NK-92 (cell line): ENCODE data around the gene CCM2.
"Not testable (repeated sequence)": the region's sequence is repeated elsewhere in the genome, so short reads cannot be mapped to it uniquely, and the experiment has no call there.

Experiments
- DNase-seq: peaks from one replicate; lab custom pipeline; 2025; ENCODE audit not compliant: unreplicated experiment; lab: John Stamatoyannopoulos, UW

Gene CCM2

DNA sequence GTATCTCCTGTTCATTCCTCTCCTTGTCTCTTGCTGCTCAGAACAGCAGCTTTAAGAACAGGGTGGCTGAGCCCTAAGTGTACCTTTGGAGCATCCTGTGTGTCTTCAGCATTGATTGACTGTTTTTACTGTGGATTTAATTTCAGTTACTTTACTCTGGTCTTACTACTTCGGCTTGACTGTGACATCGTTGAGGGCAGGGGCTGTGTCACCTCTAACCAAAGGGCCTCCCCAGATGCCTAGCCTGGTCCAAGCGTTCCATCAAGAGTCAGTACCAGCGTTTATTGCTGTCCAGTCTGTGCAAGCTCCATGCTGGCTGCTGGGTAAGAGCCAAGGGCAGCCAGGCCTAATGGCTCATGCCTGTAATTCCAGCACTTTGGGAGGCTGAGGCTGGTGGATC is 32.4 kb downstream of the CCM2 start:
- no peak for DNase-seq

DNA sequence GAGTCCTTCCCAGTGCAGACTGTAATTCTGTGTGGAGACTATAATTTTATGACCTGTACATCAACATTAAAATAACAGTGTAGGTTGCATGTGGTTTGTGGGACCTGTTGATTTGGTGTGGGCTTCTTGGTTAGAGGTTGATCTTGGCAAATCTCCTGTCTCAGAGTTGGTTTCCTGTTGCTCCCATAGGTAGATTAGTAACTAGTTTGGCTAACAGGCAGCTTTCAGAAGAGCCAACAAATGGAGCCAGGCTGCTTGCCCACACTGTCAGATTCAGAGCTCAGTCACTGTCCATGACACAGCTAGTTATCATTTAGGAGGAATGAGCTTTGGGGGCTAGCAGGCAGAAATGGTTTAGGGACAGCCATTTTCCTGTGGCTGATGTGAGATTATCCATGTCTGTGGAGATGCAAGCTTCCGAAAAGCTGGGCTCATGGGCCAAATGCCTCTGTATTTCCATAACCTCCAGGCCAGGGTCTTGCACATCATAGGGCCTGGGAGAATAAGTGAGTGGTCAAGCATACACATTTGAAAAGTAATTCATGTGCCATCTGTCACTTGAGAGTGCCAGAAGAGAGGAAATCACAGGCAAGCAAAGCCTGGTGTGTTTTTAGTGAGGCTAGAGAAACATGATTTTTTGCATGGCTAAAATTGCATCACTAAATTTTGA is 33.4 kb downstream of the CCM2 start:
- no peak for DNase-seq

DNA sequence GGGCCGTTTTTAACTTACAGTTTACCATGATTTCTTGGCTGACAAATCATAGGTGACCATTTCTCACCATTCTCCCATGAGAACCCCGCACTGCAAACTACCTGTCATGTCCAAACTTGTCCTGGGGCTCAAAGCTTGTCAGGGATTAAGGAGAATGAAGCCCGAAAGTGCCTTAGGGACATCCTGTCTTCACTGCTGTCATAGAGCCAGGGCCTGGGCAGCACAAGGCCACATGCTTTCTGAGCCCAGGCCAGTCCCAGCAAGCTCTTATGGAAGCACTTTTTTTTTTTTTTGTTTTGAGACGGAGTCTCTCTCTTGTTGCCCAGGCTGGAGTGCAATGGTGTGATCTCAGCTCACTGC is 33.9 kb downstream of the CCM2 start:
- DNase-seq, result no peak

DNA sequence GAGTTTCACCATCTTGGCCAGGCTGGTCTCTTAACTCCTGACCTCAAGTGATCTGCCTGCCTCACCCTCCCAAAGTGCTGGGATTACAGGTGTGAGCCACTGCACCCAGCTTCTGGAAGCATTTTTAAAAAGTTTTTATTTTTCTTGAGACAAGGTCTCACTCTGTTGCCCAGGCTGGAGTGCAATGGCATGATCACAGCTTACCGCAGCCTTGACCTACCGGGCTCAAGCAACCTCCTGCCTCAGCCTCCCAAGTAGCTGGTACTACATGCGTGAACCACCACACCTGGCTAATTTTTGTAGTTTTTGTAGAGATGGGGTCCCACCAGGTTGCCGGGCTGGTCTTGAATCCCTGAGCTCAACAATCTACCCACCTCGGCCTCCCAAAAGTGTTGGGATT is 34.7 kb downstream of the CCM2 start:
- not testable (repeated sequence) for DNase-seq

DNA sequence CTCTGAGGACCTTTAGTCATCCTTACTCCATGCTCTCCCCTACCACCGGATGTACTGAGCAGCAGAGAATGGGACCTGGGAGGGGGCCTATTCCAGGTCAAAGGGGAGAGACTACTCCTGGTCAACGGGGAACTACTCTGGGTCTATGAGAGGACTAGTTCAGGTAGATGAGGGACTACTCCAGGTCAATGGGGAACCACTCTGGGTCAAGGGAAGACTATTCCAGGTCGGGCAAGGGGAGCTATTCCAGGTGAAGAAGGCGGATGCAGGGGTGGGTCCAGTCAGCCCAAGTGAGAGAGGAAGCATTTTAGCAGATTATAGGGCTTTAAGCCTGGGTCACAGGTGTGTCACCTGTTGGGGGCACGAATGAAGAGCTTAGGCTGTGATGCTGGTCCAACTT is 35.4 kb downstream of the CCM2 start:
- no peak for DNase-seq

DNA sequence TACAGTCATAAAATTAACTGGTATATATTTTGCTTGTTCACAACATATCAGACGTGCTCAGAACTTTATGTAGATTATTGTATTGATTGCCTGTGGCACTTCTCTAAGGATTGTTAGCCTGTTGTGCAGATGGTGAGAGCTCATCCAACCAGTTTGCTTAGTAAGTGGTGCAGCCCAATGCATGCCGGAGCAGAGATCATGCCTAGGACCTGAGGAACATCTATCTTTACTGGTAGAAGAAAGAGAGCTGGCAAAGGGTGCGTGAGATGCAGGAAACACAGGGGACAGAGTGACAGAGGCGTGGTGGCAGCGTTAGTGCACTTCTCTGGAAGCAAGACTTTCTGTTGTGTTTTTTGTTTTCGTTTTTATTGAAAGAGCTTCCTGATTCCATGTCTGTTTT is 35.9 kb downstream of the CCM2 start:
- DNase-seq, result no peak

DNA sequence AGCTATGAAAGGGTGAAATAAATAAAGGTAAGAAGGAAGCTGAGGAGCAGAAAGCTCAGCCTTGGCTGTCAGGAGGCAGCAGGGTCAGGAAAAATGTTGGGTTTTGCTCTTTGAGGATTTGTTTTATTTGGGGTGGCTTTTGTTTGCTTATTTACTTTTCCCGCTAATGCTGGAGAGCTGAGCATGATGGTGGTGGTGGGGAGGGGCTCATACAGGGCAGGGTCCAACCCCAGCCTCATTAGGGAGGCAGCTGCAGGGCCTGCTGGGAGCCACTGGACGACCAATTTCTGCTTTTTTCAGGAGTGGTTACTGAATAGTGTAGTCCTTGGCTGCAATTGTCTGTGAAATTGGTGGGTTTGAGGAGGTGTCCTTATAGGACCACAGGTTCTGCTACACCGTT is 36.3 kb downstream of the CCM2 start:
- DNase-seq, result no peak

DNA sequence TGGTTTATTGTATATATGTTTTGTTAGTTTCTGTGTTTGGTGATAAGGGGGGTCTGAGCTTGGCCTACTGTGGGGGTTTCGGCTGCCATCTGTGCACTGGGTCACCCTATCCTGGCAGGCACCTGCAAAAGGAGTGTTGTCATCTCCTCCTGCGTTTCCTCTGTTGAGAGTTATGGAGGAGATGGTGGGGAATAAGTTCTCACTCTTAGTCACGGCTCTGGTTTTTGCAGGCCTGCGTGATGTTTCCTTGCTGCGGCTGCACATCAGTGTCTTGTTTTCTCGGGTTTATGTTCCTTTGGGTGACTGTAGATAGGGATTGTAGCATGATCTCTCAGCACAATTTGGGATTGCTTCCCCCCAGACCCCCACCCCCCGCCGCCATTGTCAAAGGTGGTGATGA is 36.8 kb downstream of the CCM2 start:
- DNase-seq, result no peak

DNA sequence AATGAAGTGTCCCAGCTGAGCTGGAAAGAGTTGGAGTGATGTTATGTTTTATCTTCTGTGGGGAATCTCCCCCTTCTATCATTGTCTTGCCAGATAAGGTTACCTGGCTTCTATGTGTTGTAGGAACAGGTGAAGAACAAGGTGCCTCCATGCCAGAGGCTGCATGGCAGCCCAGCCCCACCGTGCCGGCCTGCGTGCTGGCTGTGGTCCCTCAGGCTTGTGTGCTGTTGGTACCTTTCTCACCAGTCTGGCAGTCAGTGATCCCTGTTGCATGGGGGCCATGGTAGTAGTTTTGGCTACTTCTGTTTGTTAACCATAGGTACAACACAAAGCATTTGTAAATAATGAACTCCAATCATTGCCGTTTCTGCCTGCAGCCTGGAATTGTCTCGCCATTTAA is 37.9 kb downstream of the CCM2 start:
- no peak for DNase-seq

DNA sequence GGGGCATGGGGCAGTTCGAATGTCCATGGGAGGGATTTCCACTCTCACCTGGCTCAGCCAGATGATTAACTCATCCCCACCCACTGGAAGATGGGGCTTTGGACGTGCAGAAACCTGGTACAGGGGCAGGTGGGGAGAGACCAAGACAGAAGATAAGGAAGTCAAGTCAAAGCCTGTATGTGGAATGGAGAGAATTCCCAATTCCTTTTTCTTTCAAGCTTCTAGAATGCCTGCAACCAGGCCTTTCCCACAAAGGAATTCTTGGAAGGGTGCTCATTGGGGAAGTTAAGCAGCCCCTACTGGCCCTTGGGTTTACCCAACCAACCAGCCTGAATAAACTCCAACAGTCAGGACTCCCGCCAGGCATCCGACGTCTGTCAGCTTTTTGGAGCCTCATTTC is 39.1 kb downstream of the CCM2 start:
- no peak for DNase-seq

DNA sequence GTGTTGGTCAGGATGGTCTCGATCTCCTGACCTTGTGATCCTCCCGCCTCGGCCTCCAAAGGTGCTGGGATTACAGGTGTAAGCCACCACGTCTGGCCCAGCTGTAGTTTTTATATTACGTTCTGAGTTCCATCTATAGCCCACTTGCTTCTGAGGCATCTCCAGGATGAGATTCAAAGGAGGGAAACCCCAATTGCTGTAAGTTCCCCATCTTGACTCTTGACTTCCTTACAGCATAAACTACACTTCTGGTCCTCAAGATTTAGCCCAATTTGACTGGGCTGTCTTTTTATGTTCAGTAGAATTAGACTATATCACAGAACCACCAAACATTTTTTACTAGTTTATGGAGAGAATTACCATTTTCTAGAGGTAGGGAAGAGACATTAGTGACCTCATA is 44.3 kb downstream of the CCM2 start:
- DNase-seq, result no peak

DNA sequence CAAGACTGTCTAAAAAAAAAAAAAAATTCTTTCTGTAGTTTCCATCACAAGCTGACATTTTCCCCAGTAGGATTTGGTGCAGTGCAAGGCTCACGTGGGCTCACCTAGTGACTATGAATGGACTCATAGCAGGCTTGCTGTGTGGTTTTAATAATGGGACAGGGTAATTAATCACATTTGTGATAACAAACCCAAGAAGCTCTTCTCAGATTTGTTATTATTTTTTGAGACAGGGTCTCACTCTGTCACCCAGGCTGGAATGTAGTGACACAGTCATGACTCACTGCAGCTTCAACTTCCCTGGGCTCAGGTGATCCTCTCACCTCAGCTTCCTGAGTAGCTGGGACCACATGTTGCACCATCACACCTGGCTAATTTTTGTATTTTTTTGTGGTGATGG is 48.7 kb downstream of the CCM2 start:
- DNase-seq, result no peak

DNA sequence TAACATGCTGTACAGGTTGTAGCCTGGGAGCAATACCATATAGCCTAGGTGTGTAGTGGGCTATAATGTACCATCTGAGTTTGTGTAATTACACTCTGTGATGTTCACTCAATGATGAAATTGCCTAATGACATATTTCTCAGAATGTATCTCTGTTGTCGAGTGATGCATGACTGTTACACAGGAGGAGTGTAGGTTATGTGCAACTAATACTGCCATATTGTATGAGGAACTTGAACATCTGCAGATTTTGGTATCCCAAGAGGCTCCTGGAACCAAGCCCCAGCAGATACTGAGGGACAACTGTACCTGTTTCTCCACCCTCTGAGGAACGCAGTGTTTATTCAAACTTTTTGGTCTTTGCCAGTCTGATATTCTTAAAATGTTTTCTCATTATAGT is 50.2 kb downstream of the CCM2 start:
- DNase-seq, result no peak

DNA sequence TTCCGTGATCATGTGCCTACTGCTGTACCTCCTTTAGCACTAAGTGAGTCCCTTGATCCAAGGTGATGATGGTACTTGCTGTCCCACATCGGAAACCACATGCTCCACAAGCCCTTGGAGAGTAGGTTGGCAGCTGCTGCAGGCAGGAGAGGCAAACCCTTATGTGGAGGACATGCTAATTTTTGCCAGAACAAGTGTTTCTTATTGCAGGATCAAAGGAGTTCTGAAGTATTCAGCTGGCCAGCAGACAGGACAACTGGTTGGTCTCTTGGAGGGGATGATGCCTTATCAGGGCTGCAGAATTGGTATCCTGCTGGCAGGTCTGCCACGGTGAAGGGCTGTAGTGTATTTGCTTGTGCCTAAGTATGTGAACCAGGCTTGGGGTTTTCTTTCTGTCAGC is 52.0 kb downstream of the CCM2 start:
- no peak for DNase-seq

DNA sequence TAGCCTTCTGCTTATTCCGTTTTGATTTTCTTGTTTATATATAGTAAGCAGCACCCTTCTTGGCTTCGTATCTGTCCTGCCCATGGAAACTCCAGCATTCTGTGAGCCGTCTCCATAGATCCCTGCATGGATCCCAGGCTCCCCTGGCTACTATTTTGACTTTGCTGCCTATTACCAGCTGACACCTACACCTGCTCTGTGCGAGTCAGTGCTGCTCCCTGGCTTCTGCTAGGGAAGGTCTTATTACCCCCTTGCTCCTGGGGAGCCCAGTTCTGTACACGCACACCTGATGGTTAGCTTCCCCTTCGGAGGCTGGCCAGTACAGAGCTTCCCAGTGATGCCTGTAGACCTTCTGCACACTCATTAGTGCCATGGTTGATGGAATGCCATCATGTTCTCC is 53.4 kb downstream of the CCM2 start:
- no peak for DNase-seq

DNA sequence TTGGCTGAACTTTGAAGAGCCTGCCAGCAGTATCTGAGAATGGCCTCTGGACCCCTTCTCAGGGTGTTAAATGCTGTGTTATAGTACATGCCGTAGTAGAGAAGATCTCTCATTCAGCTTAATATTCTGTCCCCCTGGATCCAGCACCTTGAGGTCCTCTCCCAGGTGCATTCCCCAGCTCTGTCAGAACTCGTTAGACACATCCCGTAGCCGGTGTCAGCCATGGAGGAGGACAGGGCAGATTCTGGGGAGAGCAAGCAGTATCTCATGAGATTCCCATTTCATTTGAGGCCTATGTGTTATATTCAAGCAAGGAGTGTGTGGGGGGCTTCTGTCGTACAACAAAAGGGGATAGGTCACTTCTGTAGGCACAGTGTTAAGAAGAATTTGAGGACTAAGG is 53.9 kb downstream of the CCM2 start:
- no peak for DNase-seq

DNA sequence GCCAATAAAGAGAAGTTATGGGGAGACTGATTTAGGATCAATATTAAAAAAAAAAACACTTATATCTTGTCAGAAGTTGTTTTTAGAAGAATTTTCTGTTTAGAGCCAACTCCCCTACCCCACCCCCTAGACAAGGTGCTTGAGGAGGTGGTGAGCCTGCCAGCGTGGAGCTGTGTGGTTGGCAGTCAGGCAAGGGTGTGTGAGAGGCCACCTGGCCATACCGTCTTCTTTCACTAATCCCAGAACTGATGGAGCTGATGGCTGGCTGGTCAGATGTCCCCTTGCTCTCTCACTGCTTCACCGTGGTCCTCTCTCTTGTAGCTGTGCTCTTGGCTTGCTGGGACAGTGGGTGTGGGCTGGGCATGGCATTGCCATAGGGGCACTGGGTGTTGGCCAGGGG is 54.4 kb downstream of the CCM2 start:
- no peak for DNase-seq

DNA sequence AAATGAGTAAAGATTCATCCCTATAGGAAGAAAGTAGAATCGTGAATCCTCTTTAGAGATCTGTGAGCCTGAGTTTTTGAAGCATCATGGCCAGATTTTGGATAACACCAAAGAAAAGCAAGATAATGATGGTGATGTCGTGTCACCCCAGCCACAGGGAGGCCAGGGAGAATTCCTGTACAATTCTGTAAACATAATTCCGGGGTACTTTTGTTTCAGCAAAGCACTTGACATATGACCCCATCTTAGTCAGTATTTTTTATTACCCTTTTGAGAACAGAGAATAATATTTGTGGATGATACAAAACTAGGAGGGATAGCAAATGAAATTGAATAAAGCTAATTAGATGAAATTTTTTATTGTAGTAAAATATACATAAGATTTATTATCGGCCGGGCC is 55.0 kb downstream of the CCM2 start:
- DNase-seq, result no peak

DNA sequence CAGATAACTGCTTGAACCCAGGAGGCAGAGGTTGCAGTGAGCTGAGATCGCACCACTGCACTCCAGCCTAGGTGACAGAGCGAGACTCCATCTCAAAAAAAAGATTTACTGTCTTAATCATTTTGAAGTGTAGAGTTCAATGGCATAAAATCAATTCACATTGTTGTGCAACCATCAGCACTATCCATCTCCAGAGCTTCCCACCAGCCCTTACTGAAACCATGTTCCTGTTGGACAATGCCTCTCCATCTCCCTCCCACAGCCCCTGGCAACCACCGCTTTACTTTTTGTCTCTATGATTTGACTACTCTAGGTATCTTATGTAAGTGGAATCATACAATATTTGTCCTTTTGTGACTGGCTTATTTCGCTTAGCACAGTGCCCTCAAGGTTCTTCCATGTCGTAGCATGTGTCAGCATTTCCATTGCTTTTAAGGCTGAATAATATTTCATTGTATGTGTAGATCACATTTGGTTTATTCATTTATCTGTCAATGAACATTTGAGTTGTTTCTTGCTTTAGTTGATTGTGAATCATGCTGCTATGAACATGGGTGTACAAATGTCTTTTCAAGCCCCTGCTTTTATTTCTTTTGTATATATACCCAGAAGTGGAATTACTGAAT is 55.7 kb downstream of the CCM2 start:
- no peak for DNase-seq

DNA sequence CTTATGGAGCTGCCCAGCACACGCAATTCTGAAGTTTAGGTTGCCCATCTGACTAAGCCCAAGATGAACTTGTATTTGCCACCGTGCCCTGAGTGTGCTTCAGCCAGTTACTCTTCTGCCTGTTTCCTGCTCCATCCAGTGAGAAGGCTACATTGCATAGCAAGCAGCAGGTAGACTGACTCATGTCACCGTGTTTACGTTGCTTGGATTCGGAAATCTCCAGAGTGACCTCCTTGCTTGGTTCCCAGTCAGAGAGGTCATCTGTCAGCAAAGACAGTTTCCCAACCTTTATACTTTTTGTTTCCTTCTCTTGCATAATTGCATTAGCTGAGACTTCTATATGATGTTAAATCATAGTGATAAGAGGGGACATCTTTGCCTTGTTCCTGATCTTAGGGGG is 57.9 kb downstream of the CCM2 start:
- no peak for DNase-seq

DNA sequence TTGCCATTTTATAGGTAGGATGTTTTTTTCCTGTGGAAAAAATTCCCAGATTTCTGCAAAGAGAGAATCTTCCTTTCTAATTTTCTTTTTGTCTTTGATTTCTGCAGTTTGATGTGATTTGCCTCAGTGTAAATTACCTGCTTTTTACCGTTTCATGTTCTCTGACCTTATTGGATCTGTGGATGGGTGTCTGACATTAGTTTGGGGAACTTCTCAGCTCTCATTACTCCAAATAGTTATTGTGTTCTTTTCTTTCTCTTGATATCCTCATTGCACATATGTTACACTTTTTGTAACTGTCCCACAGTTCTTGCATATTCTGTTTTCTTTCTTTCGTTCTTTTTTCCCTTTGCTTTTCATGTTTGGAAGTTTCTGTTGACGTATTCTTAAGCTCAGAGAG is 60.3 kb downstream of the CCM2 start:
- no peak for DNase-seq

DNA sequence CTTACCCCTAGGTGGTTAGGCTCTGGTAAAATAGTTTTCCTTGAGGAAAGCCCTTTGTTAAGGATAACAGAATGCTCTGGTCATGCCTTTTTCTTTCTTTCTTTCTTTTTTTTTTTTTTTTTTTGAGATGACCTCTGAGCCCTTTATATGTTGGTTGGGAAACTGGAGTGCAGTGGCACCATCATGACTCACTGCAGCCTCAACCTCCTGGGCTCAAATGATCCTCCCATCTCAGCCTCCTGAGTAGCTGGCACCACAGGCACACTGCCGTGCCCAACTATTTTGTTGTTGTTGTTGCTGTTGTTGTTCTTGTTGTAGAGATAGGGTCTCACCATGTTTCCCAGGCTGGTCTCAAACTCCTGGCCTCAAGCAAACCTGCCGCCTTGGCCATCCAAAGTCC is 61.4 kb downstream of the CCM2 start:
- DNase-seq, result no peak

DNA sequence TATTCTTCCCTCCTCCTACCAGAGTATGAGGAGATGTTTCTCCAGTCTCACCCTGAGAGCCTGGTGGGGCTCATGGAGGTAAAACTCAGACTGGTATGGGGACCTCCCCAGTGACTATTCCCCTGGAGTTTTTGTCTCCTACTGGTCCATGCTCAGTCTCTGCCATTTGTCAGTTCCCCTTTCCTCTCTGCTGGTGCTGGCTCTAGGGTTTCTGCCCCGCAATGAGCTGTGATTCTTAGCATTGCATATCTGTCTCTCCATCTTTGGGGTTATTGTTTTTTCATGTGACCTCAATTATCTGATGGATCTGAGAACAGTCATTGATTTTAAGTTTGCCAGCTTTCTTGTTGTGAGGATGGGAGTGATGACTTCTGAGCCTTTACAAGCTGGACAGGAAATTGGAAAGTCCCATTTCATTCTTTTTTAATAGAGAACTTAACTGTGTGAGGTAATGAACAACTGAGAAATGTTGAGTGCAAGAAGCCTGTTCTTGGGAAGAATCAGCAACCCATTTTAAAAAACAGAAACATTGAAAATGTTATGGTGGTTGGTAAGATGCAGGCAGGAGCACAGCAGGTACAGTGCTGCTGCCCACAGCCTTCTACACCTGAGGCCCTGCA is 61.9 kb downstream of the CCM2 start:
- no peak for DNase-seq
